GM15510 (cell line): Measurements from ENCODE around the gene MINAR1.

Experiments used
- POLR2A ChIP-seq: IDR thresholded peaks from 3 replicates; pipeline ENCODE4 v1.6.1; 2011; ENCODE audit warnings: borderline replicate concordance; ENCODE audit not compliant: insufficient read length; ENCODE audit errors: extremely low read depth

MINAR1 gene

GRCh38 chr15:79442911-79443310 is 10.8 kb downstream of the MINAR1 start:
- no peak for TF ChIP-seq POLR2A

GRCh38 chr15:79447060-79447459 is 14.9 kb downstream of the MINAR1 start:
- no peak for TF ChIP-seq POLR2A

DNA sequence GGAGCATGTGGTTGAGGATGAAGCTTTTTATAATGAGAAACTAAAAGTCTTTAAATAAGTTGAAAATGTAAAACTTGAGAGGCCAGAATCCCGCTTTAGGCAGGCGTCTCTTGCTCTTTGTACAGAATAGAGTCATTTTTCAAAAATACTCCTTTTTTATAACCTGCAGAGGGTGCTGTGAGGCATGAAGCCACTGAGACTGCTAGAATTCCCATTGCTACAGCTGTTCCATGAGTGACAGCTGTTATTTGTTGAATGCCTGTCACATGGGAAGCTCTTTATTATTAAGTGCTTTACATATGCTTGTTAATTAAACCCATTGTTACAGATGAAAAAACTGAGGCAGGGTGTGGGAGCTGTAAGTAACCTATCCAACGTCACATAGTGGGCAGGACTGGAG is 18.5 kb downstream of the MINAR1 start:
- TF ChIP-seq POLR2A: no peak

DNA sequence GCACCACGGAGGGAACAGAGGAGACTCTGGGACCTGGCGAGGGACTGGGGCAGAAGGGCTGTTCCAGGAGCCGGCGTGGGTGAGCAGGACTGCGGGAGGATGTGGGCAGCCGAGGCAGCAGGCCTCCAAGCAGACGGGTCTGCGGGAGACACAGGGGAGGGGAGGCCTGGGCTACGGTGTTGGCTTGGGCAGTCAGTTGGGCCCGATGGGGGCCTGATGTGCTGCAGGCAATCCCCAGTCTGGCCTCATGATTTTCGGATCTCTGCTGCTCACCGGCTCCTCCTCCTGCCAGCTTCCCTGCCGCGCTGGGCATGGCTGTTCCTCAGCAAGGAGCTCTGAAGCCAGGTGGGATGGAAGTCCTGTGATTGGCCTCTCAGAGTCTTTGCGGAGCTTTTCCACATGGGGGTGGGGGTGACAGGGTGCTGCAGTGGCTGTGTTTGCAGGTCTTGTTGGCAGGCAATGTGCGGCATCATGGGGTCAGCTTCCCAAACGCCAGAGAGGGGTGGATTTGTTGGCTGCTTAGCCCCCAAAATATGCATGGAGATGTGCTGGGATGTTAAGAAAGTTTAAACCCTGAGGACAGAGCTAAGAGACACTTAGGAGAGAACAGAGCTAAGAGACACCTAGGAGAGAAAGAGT is 19.3 kb downstream of the MINAR1 start:
- TF ChIP-seq POLR2A: no peak

DNA sequence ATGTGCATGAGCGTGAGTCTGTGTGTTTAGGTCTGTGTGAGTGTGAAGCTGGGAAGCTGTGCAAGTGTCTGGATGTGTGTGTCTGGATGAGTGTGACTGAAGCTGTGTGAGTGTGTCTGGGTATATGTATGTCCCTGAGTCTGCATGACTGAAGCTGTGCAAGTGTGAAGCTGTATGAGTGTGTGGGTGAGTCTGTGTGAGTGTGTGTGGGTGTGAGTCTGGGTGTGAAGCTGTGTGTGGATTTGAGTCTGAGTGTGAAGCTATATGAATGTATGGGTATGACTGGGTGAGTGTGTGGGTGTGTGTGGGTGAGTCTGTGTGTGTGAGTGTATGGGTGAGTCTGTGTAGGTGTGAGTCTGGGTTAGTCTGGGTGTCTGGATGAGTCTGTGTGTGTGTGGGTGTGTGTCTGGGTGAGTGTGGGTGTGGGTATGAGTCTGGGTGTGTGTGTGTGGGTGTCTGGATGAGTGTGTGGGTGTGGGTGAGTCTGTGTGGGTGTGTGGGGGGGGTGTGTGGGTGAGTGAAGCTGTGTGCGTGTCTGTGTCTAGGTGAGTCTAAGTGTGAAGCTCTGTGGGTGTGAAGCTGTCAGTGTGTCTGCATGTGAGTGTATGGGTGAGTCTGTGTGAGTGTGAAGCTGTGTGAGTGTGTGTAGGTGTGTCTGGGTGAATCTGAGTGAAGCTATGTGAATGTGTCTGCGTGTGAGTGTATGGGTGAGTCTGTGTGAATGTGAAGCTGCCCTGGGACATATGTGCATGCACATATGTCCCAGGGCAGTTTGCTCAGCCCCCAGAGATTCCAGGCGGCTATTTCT is 20.3 kb downstream of the MINAR1 start:
- no peak for TF ChIP-seq POLR2A

- no peak for TF ChIP-seq POLR2A
These were observed 21.3 kb downstream of the MINAR1 start for GRCh38 chr15:79453446-79453845.

DNA sequence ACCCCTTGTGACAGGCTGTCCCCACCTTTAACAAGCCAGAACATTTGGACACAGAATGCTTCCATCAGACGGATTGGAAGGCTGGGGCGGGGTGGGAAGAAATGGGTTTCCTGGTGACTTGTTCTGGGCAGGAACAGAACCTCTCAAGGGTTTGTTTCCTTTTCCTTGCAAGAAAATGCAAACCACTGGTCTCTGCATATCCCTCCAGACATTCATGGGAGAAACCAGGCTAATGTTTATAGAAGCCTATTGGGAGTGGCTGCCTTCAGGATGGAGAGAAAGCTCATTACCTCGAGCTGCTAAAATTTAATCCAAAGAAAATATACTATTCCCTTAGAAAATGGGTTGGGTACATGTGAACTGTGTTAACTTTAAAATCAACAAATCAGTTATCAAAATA is 21.9 kb downstream of the MINAR1 start:
- no peak for TF ChIP-seq POLR2A

DNA sequence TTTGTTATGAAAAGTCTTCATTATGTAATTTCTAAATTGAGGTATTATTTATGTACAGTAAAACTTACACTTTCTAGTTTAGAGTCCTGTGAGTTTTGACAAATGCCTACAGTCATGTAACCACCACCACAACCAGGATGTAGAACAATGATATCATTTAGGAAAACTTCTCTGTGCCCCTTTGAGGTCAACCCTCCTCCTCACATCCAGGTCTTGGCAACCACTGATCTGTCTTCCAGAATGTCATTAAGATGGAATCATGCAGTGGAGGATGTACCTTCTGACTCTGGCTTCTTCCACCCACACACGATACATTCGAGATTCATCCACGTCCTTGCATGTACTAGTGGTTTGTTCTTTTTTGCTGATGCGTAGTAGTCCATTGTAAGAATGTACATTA is 23.2 kb downstream of the MINAR1 start:
- no peak for TF ChIP-seq POLR2A

DNA sequence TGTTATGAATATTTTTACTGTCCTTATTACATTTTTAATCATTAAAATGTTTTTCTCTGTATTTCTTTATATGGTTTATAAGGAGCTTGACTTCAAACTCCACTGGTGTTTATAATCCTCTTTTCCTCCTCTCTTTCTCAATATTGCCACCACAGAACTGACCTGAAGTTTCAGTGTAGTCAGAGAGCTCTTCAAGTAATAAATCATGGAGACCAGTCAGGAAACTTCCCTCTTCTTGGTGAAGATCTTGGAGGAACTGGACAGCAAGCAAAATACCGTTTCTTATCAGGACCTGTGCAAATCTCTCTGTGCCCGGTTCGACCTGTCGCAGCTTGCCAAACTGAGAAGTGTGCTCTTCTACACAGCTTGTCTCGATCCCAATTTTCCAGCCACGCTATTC is 23.8 kb downstream of the MINAR1 start:
- no peak for TF ChIP-seq POLR2A

- TF ChIP-seq POLR2A: no peak
These were observed 26.4 kb downstream of the MINAR1 start for GRCh38 chr15:79458491-79458890.

- no peak for TF ChIP-seq POLR2A
These were observed 27.5 kb downstream of the MINAR1 start for GRCh38 chr15:79459666-79460065.

DNA sequence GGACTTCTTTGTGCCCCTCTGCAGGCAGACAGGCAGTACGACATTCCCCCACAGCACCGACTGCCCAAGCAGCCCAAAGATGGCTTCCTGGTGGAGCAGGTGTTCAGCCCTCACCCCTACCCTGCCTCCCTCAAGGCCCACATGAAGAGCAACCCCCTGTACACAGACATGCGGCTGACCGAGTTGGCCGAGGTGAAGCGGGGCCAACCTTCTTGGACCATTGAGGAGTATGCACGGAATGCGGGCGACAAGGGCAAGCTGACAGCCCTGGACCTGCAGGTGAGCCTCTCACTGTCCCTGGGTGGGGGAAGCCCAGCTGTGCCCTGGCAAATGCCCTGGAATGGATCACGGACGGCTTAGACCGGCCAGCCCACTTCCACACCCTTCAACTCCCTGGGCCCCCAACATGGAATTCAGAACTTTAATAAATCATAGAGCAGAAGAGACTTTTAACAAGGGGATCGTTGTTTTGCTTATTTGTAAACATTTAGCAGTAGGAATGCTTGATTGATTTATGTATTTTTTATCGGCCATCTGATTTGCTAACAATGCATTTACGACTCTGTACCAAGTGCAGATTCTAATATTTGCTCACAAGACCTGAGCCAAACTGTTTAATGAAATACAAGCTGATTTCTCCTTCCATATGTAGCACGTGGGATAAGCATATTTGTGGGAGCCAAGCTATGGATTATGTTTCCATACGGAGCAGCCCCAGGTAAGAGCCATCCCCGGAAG is 31.1 kb downstream of the MINAR1 start:
- TF ChIP-seq POLR2A: no peak

DNA sequence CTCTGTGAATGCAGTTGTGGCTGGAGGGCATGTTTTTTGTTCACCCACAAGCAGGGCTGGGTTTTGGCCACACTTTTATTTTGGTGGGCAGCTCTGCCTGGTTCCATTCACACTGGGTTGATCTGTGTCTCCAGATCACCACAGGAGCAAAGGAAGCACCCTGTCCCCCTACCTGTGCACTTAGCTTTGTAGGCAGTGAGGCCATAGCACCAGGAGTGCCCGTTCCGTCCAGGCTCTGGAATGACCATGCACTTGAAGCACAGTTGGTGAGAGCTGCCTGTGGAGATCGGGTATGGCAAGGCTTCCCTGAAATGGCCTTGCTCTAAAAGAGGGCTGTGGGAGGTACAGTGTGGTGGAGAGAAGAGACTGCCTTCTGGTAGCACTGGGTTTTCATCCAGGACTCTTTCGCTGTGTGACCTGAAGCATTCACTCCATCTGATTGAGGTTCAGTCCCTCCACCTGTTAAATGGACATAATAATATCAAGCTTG is 31.7 kb downstream of the MINAR1 start:
- no peak for TF ChIP-seq POLR2A

GRCh38 chr15:79466488-79466887 is 34.4 kb downstream of the MINAR1 start:
- no peak for TF ChIP-seq POLR2A

DNA sequence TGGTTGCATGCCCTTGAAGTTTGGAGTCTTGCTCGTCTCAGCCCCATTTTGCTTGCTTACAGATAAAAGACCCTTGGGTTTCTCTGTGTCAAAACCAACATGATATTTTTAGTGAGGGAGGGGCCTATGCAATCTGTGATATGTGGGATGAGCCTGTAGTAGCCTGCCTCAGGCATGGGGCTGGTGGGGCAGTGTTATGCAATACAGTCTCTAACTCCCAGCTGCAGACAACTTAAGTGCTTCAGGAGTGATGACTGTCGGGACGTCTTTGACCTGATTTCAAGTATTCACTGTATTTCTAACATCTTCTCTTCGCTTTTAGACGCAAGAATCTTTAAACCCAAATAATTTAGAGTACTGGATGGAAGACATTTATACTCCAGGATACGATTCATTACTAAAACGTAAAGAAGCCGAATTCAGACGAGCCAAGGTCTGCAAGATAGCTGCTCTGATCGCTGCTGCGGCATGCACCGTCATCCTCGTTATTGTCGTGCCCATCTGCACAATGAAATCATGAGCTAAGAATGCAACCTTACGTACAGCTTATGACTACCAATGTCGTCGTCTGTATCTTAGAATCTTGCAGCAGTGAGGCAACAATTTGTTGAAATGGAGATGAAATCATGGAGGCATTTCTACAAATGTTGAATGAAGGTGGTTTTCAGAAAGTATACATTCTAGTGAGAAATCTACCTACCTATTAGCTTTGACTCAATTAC is 35.9 kb downstream of the MINAR1 start:
- no peak for TF ChIP-seq POLR2A

DNA sequence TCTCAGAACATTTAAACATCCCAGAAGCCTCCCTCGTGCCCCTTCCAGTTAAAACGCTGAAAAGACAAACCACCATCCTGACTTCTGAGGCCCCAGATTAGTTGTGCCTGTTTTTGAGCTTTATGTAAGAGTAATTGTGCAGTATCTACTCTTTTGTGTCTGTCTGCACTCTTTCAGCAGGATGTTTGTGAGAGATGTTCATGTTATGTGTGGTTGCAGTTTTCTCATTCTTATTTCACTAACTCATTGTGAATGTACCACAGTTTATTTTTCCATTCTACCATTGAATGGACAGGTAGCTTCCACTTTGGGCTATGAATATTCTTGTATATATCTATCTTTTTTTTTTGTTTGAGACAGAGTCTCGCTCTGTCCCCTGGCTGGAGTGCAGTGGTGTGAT is 40.3 kb downstream of the MINAR1 start:
- TF ChIP-seq POLR2A: no peak

DNA sequence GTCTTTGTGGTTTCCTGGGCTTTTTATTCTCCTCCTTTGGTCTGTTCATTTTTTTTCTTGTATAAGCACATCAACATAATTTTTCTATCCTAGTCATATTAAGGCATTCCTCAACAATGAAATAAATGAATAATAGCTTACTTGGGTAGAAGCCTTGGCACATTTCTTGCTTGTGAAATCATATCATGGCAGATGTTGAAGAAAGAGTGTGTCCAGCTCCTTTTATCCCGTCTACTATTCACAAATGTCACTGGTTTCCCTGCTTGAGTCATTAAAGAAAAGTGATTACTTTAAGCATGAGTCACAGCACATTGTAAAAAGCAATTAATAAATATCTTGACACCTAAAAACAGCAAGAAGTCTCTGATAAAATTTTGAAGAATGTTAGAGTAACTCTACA is 42.1 kb downstream of the MINAR1 start:
- no peak for TF ChIP-seq POLR2A
